Measurements from ENCODE around the gene VSIG2. TPM values are rescaled to one million over a fixed set of nuclear protein-coding genes. Genes with fewer than 3 reads are reported as not detected.

VSIG2 gene
- total RNA-seq, 4 donors from 2014 or later, result 1.9 to 2.2 TPM; not detected in 2

GRCh38 chr11:124719534-124719933, 32.5 kb downstream of the VSIG2 start:
- no peaks in the 10 kb centered on the region for H3K9me3 ChIP-seq
- H3K36me3 ChIP-seq, result no peaks in the 10 kb centered on the region
- TF ChIP-seq CTCF (IDR thresholded peaks at IDR 0.05) (no peak), POLR2A (IDR thresholded peaks at IDR 0.05) (no peak)
- no peak overlapping the region for H3K27ac ChIP-seq
- DNase-seq, result no peak
- H3K27me3 ChIP-seq, result peaks cover 0 to 9% of the 10 kb centered on the region in 2 donors
- intact Hi-C loops (cut with DNase I; ENCODE audit: low total_unique reads), result no loop called here
- peaks cover 0 to 12% of the 10 kb centered on the region in 2 donors for H3K4me1 ChIP-seq
- no peak overlapping the region for H3K4me3 ChIP-seq

GRCh38 chr11:124718801-124719200, 33.3 kb downstream of the VSIG2 start:
- no peak for DNase-seq
- H3K9me3 ChIP-seq, result no peaks in the 10 kb centered on the region
- intact Hi-C loops (cut with DNase I; ENCODE audit: low total_unique reads), result no loop called here
- H3K27ac ChIP-seq, result no peak overlapping the region
- H3K4me3 ChIP-seq, result no peak overlapping the region
- no peak for TF ChIP-seq CTCF (IDR thresholded peaks at IDR 0.05)
- peaks cover 0 to 12% of the 10 kb centered on the region in 2 donors for H3K4me1 ChIP-seq
- no peaks in the 10 kb centered on the region for H3K36me3 ChIP-seq
- H3K27me3 ChIP-seq, result peaks cover 0 to 9% of the 10 kb centered on the region in 2 donors

GRCh38 chr11:124717786-124718651, 34.0 kb downstream of the VSIG2 start:
- DNase-seq, result peak in 1 of 2 donors; percentile 27
- peaks cover 0 to 9% of the 10 kb centered on the region in 2 donors for H3K27me3 ChIP-seq
- H3K9me3 ChIP-seq, result no peaks in the 10 kb centered on the region
- intact Hi-C loops (cut with DNase I; ENCODE audit: low total_unique reads), result no loop called here
- peak overlapping the region; percentile 30 to 52 for H3K27ac ChIP-seq
- no peak for TF ChIP-seq POLR2A (IDR thresholded peaks at IDR 0.05)
- no peak for TF ChIP-seq CTCF (IDR thresholded peaks at IDR 0.05)
- H3K36me3 ChIP-seq, result no peaks in the 10 kb centered on the region
- peaks cover 0 to 12% of the 10 kb centered on the region in 2 donors for H3K4me1 ChIP-seq
- peak overlapping the region; percentile 30 to 32 for H3K4me3 ChIP-seq

GRCh38 chr11:124717421-124717785, 34.7 kb downstream of the VSIG2 start:
- intact Hi-C loops (cut with DNase I; ENCODE audit: low total_unique reads), result no loop called here

More at GRCh38 chr11:124717421-124717785, 34.7 kb downstream of the VSIG2 start:
- H3K4me1 ChIP-seq, result peaks cover 0 to 12% of the 10 kb centered on the region in 2 donors
- peak overlapping the region in 1 of 2 donors; percentile 32 for H3K4me3 ChIP-seq
- peaks cover 0 to 9% of the 10 kb centered on the region in 2 donors for H3K27me3 ChIP-seq
- no peaks in the 10 kb centered on the region for H3K36me3 ChIP-seq
- no peak for DNase-seq
- TF ChIP-seq POLR2A (IDR thresholded peaks at IDR 0.05) (no peak), CTCF (IDR thresholded peaks at IDR 0.05) (no peak)
- no peaks in the 10 kb centered on the region for H3K9me3 ChIP-seq
- H3K27ac ChIP-seq, result peak overlapping the region; percentile 30 to 52

Data from uterus (tissue), 4 donors.